SU-DHL-6 (cell line): ENCODE results near the gene ACTL10.

ENCODE experiments used
- H2AFZ ChIP-seq: fragments of 200-600 bp; sonication (generic); 2 replicates; pipeline ENCODE4 v1.6.1; 2014; ENCODE audit warnings: low read depth, mild to moderate bottlenecking, moderate library complexity, mixed read lengths, antibody characterized with exemption, low read length; ENCODE audit not compliant: severe bottlenecking
- H3F3A ChIP-seq: fragments of 200-600 bp; shearing (Covaris generic); 2 replicates; pipeline ENCODE4 v1.6.0; 2016; ENCODE audit warnings: antibody characterized with exemption, mild to moderate bottlenecking; ENCODE audit not compliant: insufficient read depth
- H3K27ac ChIP-seq: fragments of 200-600 bp; sonication (generic); 2 replicates; pipeline ENCODE4 v1.5.1; 2016; ENCODE audit warnings: low read depth, mild to moderate bottlenecking, low read length, moderate library complexity, mixed read lengths
- H3K27me3 ChIP-seq: fragments of 200-600 bp; sonication (generic), shearing (Covaris generic); 2 replicates; pipeline ENCODE4 v1.6.0; 2014; ENCODE audit warnings: mild to moderate bottlenecking, low read length
- H3K36me3 ChIP-seq: fragments of 200-600 bp; sonication (generic); 2 replicates; pipeline ENCODE4 v1.6.1; 2014; ENCODE audit warnings: mild to moderate bottlenecking, low read length, mixed read lengths
- H3K4me2 ChIP-seq: fragments of 300-600, 200-600 bp; shearing (Covaris generic), sonication (generic); 2 replicates; pipeline ENCODE4 v1.6.0; 2014; ENCODE audit warnings: low read length, low read depth, mild to moderate bottlenecking; ENCODE audit not compliant: poor library complexity, severe bottlenecking
- H3K4me3 ChIP-seq: fragments of 200-600 bp; sonication (generic); 2 replicates; pipeline ENCODE4 v1.5.1; 2014; ENCODE audit warnings: antibody characterized with exemption, low read length, mild to moderate bottlenecking, mixed read lengths; ENCODE audit not compliant: insufficient read depth, poor library complexity, severe bottlenecking
- H3K79me2 ChIP-seq: fragments of 200-600 bp; sonication (generic); 2 replicates; pipeline ENCODE4 v1.6.1; 2014; ENCODE audit warnings: mild to moderate bottlenecking, low read length, moderate library complexity; ENCODE audit not compliant: insufficient read depth
- H3K9ac ChIP-seq: fragments of 200-600 bp; sonication (generic); 2 replicates; pipeline ENCODE4 v1.7.0; 2014; ENCODE audit warnings: mild to moderate bottlenecking, low read length
- H3K9me2 ChIP-seq: fragments of 200-600 bp; sonication (generic); replicated peaks from 2 replicates; pipeline ENCODE4 v1.6.1; 2014; ENCODE audit warnings: low read length; ENCODE audit not compliant: insufficient read depth
- H3K9me3 ChIP-seq: fragments of 200-600 bp; sonication (generic); 2 replicates; pipeline ENCODE4 v1.6.1; 2014; ENCODE audit warnings: low read length, mixed read lengths; ENCODE audit not compliant: insufficient read depth
- H4K20me1 ChIP-seq: fragments of 200-600 bp; sonication (generic); 2 replicates; pipeline ENCODE4 v1.6.1; 2014; ENCODE audit warnings: low read depth, mild to moderate bottlenecking, antibody characterized with exemption, low read length, moderate library complexity, mixed read lengths
- EZH2phosphoT487 ChIP-seq: fragments of 200-600 bp; sonication (generic), shearing (Covaris generic); conservative IDR thresholded peaks from 2 replicates; pipeline ENCODE4 v1.6.1; 2018; ENCODE audit warnings: mild to moderate bottlenecking, antibody characterized with exemption, low read length, moderate library complexity, mixed read lengths
- TF ChIP-seq, protein P1 (sequence below): fragments of 200-600 bp; sonication (generic); IDR thresholded peaks from one replicate; pipeline ENCODE4 v1.5.1; 2017; ENCODE audit warnings: antibody characterized with exemption, mild to moderate bottlenecking, low read length, moderate library complexity; ENCODE audit not compliant: insufficient read depth, poor library complexity, severe bottlenecking

Gene ACTL10

DNA sequence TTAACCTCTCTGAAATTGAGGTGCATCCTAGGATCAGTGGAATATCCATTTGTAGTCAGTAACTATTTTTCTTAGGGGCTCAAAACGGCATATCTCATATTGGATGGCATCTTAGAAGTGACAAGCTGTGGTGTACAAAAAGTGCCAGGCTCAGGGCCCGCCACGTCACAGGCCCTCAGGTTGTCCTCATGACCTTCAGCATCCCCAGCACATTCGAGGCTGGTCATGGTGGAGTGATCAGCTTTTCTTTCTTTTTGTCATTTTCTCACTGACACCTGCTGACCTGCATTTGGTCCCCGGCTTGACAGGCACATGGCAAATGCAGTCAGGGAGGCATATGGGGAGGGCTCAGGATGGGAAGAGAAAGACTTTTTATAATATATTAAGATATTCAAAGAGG is 26.5 kb downstream of the ACTL10 start:
- H3K36me3 ChIP-seq, result no peaks in the 10 kb centered on the region
- no peak for TF ChIP-seq EZH2phosphoT487
- TF ChIP-seq, protein P1, sequence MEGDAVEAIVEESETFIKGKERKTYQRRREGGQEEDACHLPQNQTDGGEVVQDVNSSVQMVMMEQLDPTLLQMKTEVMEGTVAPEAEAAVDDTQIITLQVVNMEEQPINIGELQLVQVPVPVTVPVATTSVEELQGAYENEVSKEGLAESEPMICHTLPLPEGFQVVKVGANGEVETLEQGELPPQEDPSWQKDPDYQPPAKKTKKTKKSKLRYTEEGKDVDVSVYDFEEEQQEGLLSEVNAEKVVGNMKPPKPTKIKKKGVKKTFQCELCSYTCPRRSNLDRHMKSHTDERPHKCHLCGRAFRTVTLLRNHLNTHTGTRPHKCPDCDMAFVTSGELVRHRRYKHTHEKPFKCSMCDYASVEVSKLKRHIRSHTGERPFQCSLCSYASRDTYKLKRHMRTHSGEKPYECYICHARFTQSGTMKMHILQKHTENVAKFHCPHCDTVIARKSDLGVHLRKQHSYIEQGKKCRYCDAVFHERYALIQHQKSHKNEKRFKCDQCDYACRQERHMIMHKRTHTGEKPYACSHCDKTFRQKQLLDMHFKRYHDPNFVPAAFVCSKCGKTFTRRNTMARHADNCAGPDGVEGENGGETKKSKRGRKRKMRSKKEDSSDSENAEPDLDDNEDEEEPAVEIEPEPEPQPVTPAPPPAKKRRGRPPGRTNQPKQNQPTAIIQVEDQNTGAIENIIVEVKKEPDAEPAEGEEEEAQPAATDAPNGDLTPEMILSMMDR, result no peak
- H4K20me1 ChIP-seq, result no peaks in the 10 kb centered on the region
- H3K4me3 ChIP-seq, result no peak overlapping the region
- H3K9ac ChIP-seq, result no peak overlapping the region
- no peaks in the 10 kb centered on the region for H3K9me2 ChIP-seq
- no peaks in the 10 kb centered on the region for H3K27me3 ChIP-seq
- no peaks in the 10 kb centered on the region for H3F3A ChIP-seq
- no peak overlapping the region for H3K4me2 ChIP-seq
- no peaks in the 10 kb centered on the region for H3K79me2 ChIP-seq
- no peaks in the 10 kb centered on the region for H3K9me3 ChIP-seq
- no peak overlapping the region for H3K27ac ChIP-seq
- no peak overlapping the region for H2AFZ ChIP-seq

DNA sequence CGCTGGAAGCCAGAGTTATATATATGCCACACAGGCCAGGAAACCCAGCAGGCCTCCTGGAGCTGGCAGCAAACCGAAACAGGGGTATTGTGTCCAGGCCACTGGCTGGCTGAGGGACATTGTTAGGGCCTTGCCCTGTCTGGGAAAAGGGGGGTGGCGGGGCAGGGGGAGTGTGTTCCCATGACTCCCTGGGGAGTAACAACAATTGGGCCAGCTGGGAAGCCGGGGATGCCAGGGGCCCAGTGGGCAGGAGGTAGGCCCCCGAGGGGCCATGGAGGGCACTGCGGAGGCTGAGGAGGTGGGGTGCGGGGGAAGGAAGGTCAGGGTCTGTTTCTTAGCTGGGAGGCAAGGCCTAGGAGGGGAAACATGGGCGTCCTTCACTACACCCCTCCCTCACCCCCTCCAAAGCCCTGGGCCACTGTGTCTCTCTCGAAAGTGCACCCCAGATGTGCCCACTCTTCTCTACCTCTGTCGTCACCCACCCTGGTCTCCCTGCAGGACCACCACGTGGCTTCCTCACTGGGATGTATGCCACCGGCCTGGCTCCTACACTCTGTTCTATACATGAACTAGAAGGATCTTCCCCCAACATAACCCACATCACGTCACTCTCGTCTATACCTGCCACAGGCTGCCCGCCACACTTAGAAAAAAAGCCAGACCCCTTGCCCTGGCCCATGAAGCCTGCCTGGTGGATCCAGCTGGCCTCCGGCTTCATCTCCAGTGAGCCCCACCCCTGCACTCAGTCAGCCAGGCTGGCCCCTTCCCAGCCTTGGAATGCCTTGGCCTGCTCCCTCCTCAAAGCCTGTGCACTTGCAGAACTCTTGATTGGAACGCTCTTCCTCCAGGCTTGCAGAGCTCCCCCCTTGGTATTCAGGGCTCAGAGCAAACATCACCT is 27.2 kb downstream of the ACTL10 start:
- H3K36me3 ChIP-seq, result no peaks in the 10 kb centered on the region
- H3K9me2 ChIP-seq, result no peaks in the 10 kb centered on the region
- H4K20me1 ChIP-seq, result no peaks in the 10 kb centered on the region
- TF ChIP-seq EZH2phosphoT487, result no peak
- TF ChIP-seq, protein P1, result no peak
- no peak overlapping the region for H3K4me2 ChIP-seq
- H3K27ac ChIP-seq, result no peak overlapping the region
- H3K27me3 ChIP-seq, result no peaks in the 10 kb centered on the region
- H3K4me3 ChIP-seq, result no peak overlapping the region
- no peaks in the 10 kb centered on the region for H3F3A ChIP-seq
- no peak overlapping the region for H2AFZ ChIP-seq
- no peaks in the 10 kb centered on the region for H3K9me3 ChIP-seq
- H3K9ac ChIP-seq, result no peak overlapping the region
- no peaks in the 10 kb centered on the region for H3K79me2 ChIP-seq

DNA sequence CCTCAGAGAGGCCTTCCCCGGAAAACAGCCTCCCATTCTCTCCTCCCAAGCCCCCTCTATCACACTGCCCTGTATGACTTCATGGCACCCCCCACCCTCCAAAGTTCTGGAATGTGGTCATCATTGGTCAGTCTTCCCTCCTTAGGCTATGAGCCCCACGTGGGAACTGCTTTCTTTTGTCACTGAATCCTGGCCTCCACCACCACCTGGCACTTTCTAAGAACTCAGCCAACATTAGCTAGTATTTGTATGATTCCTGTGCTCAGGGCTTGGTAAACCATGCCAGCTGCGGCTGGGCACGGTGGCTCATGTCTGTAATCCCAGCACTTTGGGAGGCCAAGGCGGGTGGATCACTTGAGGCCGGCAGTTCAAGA is 27.9 kb downstream of the ACTL10 start:
- Histone ChIP-seq H3K4me3 (no peak overlapping the region), H3K27me3 (no peaks in the 10 kb centered on the region), H3K36me3 (no peaks in the 10 kb centered on the region), H3K27ac (no peak overlapping the region), H3F3A (no peaks in the 10 kb centered on the region), H2AFZ (no peak overlapping the region), H3K79me2 (no peaks in the 10 kb centered on the region), H3K9me3 (no peaks in the 10 kb centered on the region), H3K4me2 (no peak overlapping the region), H4K20me1 (no peaks in the 10 kb centered on the region), H3K9ac (no peak overlapping the region), H3K9me2 (no peaks in the 10 kb centered on the region)
- TF ChIP-seq EZH2phosphoT487, result no peak
- TF ChIP-seq, protein P1, result no peak
